H1 (cell line): ENCODE measurements around the gene DHRS2. TPM values are rescaled to one million over a fixed set of nuclear protein-coding genes. Genes with fewer than 3 reads are reported as not detected.

ENCODE experiments used
- CTCF ChIA-PET: fragments of 300-600 bp; sonication (Branson Sonifier 250); formaldehyde crosslinking; loops from one replicate; lab custom pipeline; 2021; ENCODE audit not compliant: partially characterized antibody; lab: Charles Lee
- POLR2A ChIA-PET: fragments of 300-600 bp; sonication (Branson Sonifier 250); formaldehyde crosslinking; loops from one replicate; lab custom pipeline; 2021; ENCODE audit warnings: inconsistent platforms; ENCODE audit not compliant: partially characterized antibody; lab: Charles Lee
- DNase-seq, 2 experiments: peaks; one replicate each; pipeline versions ENCODE4 v3.0.0 to v3.0.0-alpha.2; 2010 to 2022; ENCODE audit warnings: low spot score in 2 of 2, low read depth in 1 of 2, mixed read lengths in 1 of 2
- FAIRE-seq: peaks from 2 replicates; lab custom pipeline; 2011; peaks lifted over from hg19 to GRCh38; lab: Jason Lieb, UNC
- H2AFZ ChIP-seq: 2 replicates; pipeline ENCODE4 v1.8.1; 2012; ENCODE audit warnings: low read length, inconsistent platforms
- H2AK5ac ChIP-seq: 2 replicates; pipeline ENCODE4 v1.6.1; 2013; ENCODE audit warnings: low read depth, low read length
- H2BK120ac ChIP-seq: replicated peaks from 2 replicates; pipeline ENCODE3; 2013; ENCODE audit warnings: low read depth, low read length, inconsistent platforms
- H2BK12ac ChIP-seq: 2 replicates; pipeline ENCODE4 v1.6.1; 2013; ENCODE audit warnings: low read depth, low read length
- H2BK15ac ChIP-seq: 2 replicates; pipeline ENCODE4 v1.6.1; 2013; ENCODE audit warnings: low read length
- H2BK20ac ChIP-seq: 2 replicates; pipeline ENCODE4 v1.6.1; 2013; ENCODE audit warnings: low read length
- H2BK5ac ChIP-seq: 2 replicates; pipeline ENCODE4 v1.6.1; 2013; ENCODE audit warnings: low read depth, low read length
- H3K14ac ChIP-seq: 2 replicates; pipeline ENCODE4 v1.6.1; 2013; ENCODE audit warnings: inconsistent platforms; ENCODE audit not compliant: insufficient read length
- H3K18ac ChIP-seq: 2 replicates; pipeline ENCODE4 v1.6.1; 2013; ENCODE audit warnings: low read length; ENCODE audit errors: extremely low read depth
- H3K23ac ChIP-seq: 2 replicates; pipeline ENCODE4 v1.6.1; 2013; ENCODE audit warnings: inconsistent platforms; ENCODE audit not compliant: insufficient read length
- H3K23me2 ChIP-seq: 2 replicates; pipeline ENCODE4 v1.6.1; 2013; ENCODE audit warnings: low read depth, low read length
- H3K27ac ChIP-seq: 2 replicates; pipeline ENCODE4 v1.6.1; 2011; ENCODE audit warnings: low read depth, low read length, inconsistent platforms
- H3K27me3 ChIP-seq, 4 experiments: replicated peaks in 1 of 4; 1 replicate in 1 of 4; 2 replicates in 3 of 4; pipeline versions ENCODE4 v1.6.1 to v1.8.1; 2011 to 2013; ENCODE audit warnings: low read length in 3 of 4, mild to moderate bottlenecking in 3 of 4, inconsistent platforms in 2 of 4, mixed read lengths in 2 of 4, moderate library complexity in 1 of 4; ENCODE audit not compliant: control insufficient read depth in 3 of 4, insufficient read depth in 3 of 4; ENCODE audit errors: extremely low read depth in 1 of 4
- H3K36me3 ChIP-seq, 4 experiments: 2 replicates each; pipeline versions ENCODE4 v1.6.1 to v1.8.1; 2011 to 2013; ENCODE audit warnings: mild to moderate bottlenecking in 4 of 4, low read length in 3 of 4, moderate library complexity in 2 of 4, control low read depth in 1 of 4, inconsistent platforms in 1 of 4; ENCODE audit not compliant: insufficient read depth in 4 of 4, control insufficient read depth in 2 of 4
- H3K4ac ChIP-seq: replicated peaks from 2 replicates; pipeline ENCODE3; 2013; ENCODE audit warnings: low read length, low read depth, mixed read lengths, inconsistent platforms; ENCODE audit not compliant: insufficient read length
- H3K4me1 ChIP-seq, 4 experiments: replicated peaks in 1 of 4; 1 replicate in 1 of 4; 2 replicates in 3 of 4; pipeline versions ENCODE4 v1.6.1 to v1.8.1; 2011 to 2013; ENCODE audit warnings: low read length in 3 of 4, inconsistent platforms in 2 of 4, mixed read lengths in 1 of 4; ENCODE audit not compliant: insufficient read depth in 4 of 4, control insufficient read depth in 3 of 4
- H3K4me2 ChIP-seq, 2 experiments: 2 replicates each; pipeline versions ENCODE4 v1.6.1 to v1.8.1; 2011 to 2013; ENCODE audit warnings: low read depth in 2 of 2, low read length in 2 of 2, control low read depth in 1 of 2, inconsistent platforms in 1 of 2, mild to moderate bottlenecking in 1 of 2; ENCODE audit not compliant: insufficient read depth in 1 of 2
- H3K4me3 ChIP-seq, 4 experiments: fragments of 200-600, 300-600 bp in 1 of 4; sonication (generic), shearing (Covaris generic), sonication (Bioruptor Twin) in 1 of 4; 2 replicates each; pipeline versions ENCODE4 v1.5.1 to v1.8.1; 2011 to 2016; ENCODE audit warnings: low read length in 4 of 4, low read depth in 3 of 4, control low read depth in 2 of 4, inconsistent platforms in 2 of 4, mild to moderate bottlenecking in 2 of 4, mixed read lengths in 1 of 4, moderate library complexity in 1 of 4; ENCODE audit not compliant: insufficient read depth in 2 of 4; ENCODE audit errors: extremely low read depth in 1 of 4
- H3K56ac ChIP-seq: replicated peaks from 2 replicates; pipeline ENCODE3; 2013; ENCODE audit warnings: low read depth, mild to moderate bottlenecking, mixed read lengths, low read length, inconsistent platforms; ENCODE audit not compliant: insufficient read length
- H3K79me1 ChIP-seq: 2 replicates; pipeline ENCODE4 v1.6.1; 2013; ENCODE audit warnings: low read depth, low read length, control low read depth
- H3K79me2 ChIP-seq, 2 experiments: 2 replicates each; pipeline versions ENCODE4 v1.6.1 to v1.8.1; 2012 to 2013; ENCODE audit warnings: low read length in 2 of 2, mild to moderate bottlenecking in 2 of 2, inconsistent platforms in 1 of 2; ENCODE audit not compliant: insufficient read depth in 2 of 2, control insufficient read depth in 1 of 2
- H3K9ac ChIP-seq, 4 experiments: replicated peaks in 1 of 4; 1 replicate in 1 of 4; 2 replicates in 3 of 4; pipeline versions ENCODE4 v1.6.1 to v1.8.1; 2011 to 2013; ENCODE audit warnings: low read depth in 3 of 4, low read length in 3 of 4, control low read depth in 2 of 4, mild to moderate bottlenecking in 2 of 4, moderate library complexity in 2 of 4, inconsistent platforms in 1 of 4; ENCODE audit errors: extremely low read depth in 1 of 4
- H3K9me3 ChIP-seq, 2 experiments: 2 replicates each; pipeline versions ENCODE4 v1.6.1 to v1.8.1; 2012 to 2013; ENCODE audit warnings: mild to moderate bottlenecking in 2 of 2, moderate library complexity in 2 of 2, control low read depth in 1 of 2, inconsistent platforms in 1 of 2, low read depth in 1 of 2, low read length in 1 of 2, mixed read lengths in 1 of 2; ENCODE audit not compliant: insufficient read depth in 2 of 2
- H4K20me1 ChIP-seq, 2 experiments: replicated peaks in 1 of 2; 2 replicates each; pipeline versions ENCODE3 to v1.8.1; 2011 to 2013; ENCODE audit warnings: inconsistent platforms in 2 of 2, low read length in 2 of 2, mild to moderate bottlenecking in 1 of 2; ENCODE audit not compliant: insufficient read depth in 2 of 2, control insufficient read depth in 1 of 2
- H4K5ac ChIP-seq: 2 replicates; pipeline ENCODE4 v1.6.1; 2013; ENCODE audit warnings: low read length, low read depth, mixed read lengths, inconsistent platforms; ENCODE audit not compliant: insufficient read length
- H4K8ac ChIP-seq: 2 replicates; pipeline ENCODE4 v1.8.0; 2013; ENCODE audit warnings: mild to moderate bottlenecking, moderate library complexity, low read length, inconsistent platforms; ENCODE audit not compliant: insufficient read depth; ENCODE audit errors: extremely low read depth
- H4K91ac ChIP-seq: replicated peaks from 2 replicates; pipeline ENCODE3; 2013; ENCODE audit warnings: low read length, mixed read lengths, inconsistent platforms; ENCODE audit not compliant: insufficient read length
- GTF2F1 ChIP-seq: IDR thresholded peaks from 2 replicates; pipeline ENCODE4 v1.6.1; 2012; ENCODE audit warnings: low read depth, low read length, improper control_type of control experiment, borderline replicate concordance
- JUN ChIP-seq: IDR thresholded peaks from 2 replicates; pipeline ENCODE4 v1.6.1; 2011; ENCODE audit warnings: low read depth, mild to moderate bottlenecking, improper control_type of control experiment, low read length
- WGBS, 2 experiments: shearing (Covaris generic) in 1 of 2; methylation state at CpG; one replicate each; pipeline versions ENCODE4 v1.1.6 to v1.1.7; 2013 to 2015; ENCODE audit warnings: low lambda C conversion rate in 2 of 2, mixed read lengths in 2 of 2, inconsistent platforms in 1 of 2, low coverage in 1 of 2, missing lambda C conversion rate in 1 of 2; ENCODE audit not compliant: insufficient replicate concordance in 2 of 2, insufficient coverage in 1 of 2, insufficient read length in 1 of 2; ENCODE audit errors: extremely low coverage in 1 of 2, missing lambda C conversion rate in 1 of 2; 5-methylcytosine and 5-hydroxymethylcytosine counted together
- polyA plus RNA-seq, 7 experiments: library from polyadenylated mRNA; depleted of rRNA in 3 of 7; stranded (reverse) in 5 of 7; unstranded in 2 of 7; fragments of >200 nt in 5 of 7; fragments of 200-250 nt in 2 of 7; gene quantifications; 1 replicate in 5 of 7; 2 replicates in 1 of 7; 4 replicates in 1 of 7; pipeline versions ENCODE4 v1.2.1 to v1.2.3, GENCODE V29; 2011 to 2013; ENCODE audit warnings: missing spikeins in 2 of 7, mixed read lengths in 2 of 7
- total RNA-seq: library from RNA; stranded (reverse); fragmentation: NEBNext Ultra II Directional; extraction: Animal tissue kit (Norgen Biotek cat#: 25700); gene quantifications from 2 replicates; pipeline ENCODE4 v1.2.1, GENCODE V29; 2021

Gene DHRS2
- total and polyA plus RNA-seq, 2 of the 8 experiments (the other 6 are each of a cell fraction or from before 2014, with no cell fraction given), result 1.1 to 3.5 TPM

GRCh38 chr14:23643533-23644194 lies 7.5 kb downstream of the DHRS2 start:
- Histone ChIP-seq H2BK15ac (no peak overlapping the region), H4K5ac (no peak overlapping the region), H3K9ac (no peak overlapping the region), H2BK5ac (no peak overlapping the region), H3K4me3 (no peak overlapping the region), H2BK12ac (no peak overlapping the region), H3K23ac (no peak overlapping the region), H3K4ac (no peak overlapping the region), H3K79me1 (no peaks in the 10 kb centered on the region), H2BK20ac (no peak overlapping the region), H4K20me1 (no peaks in the 10 kb centered on the region), H3K4me2 (no peak overlapping the region), H2BK120ac (no peak overlapping the region), H3K27me3 (peaks cover 0 to 3% (median 0%) of the 10 kb centered on the region in 4 experiments; a peak in 2 of 7 replicates), H3K23me2 (no peaks in the 10 kb centered on the region), H3K9me3 (peaks cover 4 to 5% of the 10 kb centered on the region in 2 experiments; a peak in 1 of 4 replicates), H3K27ac (no peak overlapping the region), H3K18ac (no peak overlapping the region), H2AK5ac (no peak overlapping the region), H3K79me2 (no peaks in the 10 kb centered on the region), H3K4me1 (peaks cover 2 to 6% (median 2%) of the 10 kb centered on the region in 4 experiments; a peak in 5 of 7 replicates), H4K91ac (no peak overlapping the region), H3K56ac (no peak overlapping the region), H3K36me3 (no peaks in the 10 kb centered on the region), H2AFZ (no peak overlapping the region), H3K14ac (no peak overlapping the region), H4K8ac (no peak overlapping the region)
- FAIRE-seq (no peak), DNase-seq (no peak)
- 72% methylated on average over 3 of the region's 3 CpGs; no CpG with 5 or more reads in 1 of the 2 experiments for WGBS, 2 experiments
- ChIA-PET CTCF (interaction anchor here (0.8 to 3.4 kb wide), 5 partner anchors 9 to 267 kb away, joined by 3 to 43 read pairs (median 6); no protein-coding TSS in a partner anchor), POLR2A (interaction anchor here (1.1 kb wide), 1 partner anchor 10 kb away, joined by 4 read pairs; no protein-coding TSS in a partner anchor)
- TF ChIP-seq GTF2F1 (no peak), JUN (no peak)
